ENCODE measurements around the gene PLSCR1.
"Not testable (repeated sequence)": the region's sequence is repeated elsewhere in the genome, so short reads cannot be mapped to it uniquely, and the experiment has no call there.

The PLSCR1 gene

GRCh38 chr3:146547235-146547835, 2.9 kb upstream of the PLSCR1 start:
- no peak for DNase-seq

GRCh38 chr3:146546366-146546965, 2.1 kb upstream of the PLSCR1 start:
- DNase-seq, result no peak

- DNase-seq, result no peak
Observed at GRCh38 chr3:146544929-146545528, 622 bp upstream of the PLSCR1 start.

GRCh38 chr3:146543461-146544001, 876 bp downstream of the PLSCR1 start:
- peak; percentile 29 for DNase-seq

- DNase-seq, result peak; percentile 36
Observed at GRCh38 chr3:146542978-146543377, 1.4 kb downstream of the PLSCR1 start.

GRCh38 chr3:146542179-146542578, 2.2 kb downstream of the PLSCR1 start:
- DNase-seq, result peak; percentile 39

- no peak for DNase-seq
Observed at GRCh38 chr3:146540978-146541377, 3.4 kb downstream of the PLSCR1 start.

GRCh38 chr3:146540236-146540635, 4.2 kb downstream of the PLSCR1 start:
- no peak for DNase-seq

- no peak for DNase-seq
Observed at GRCh38 chr3:146539315-146539714, 5.1 kb downstream of the PLSCR1 start.

- peak; percentile 40 for DNase-seq
Observed at GRCh38 chr3:146537603-146538002, 6.8 kb downstream of the PLSCR1 start.

- no peak for DNase-seq
Observed at GRCh38 chr3:146536681-146537080, 7.7 kb downstream of the PLSCR1 start.

GRCh38 chr3:146532406-146532805, 12.0 kb downstream of the PLSCR1 start:
- DNase-seq, result no peak

GRCh38 chr3:146530609-146531008, 13.8 kb downstream of the PLSCR1 start:
- DNase-seq, result no peak

GRCh38 chr3:146529021-146529420, 15.4 kb downstream of the PLSCR1 start:
- no peak for DNase-seq

GRCh38 chr3:146524961-146525360, 19.4 kb downstream of the PLSCR1 start:
- DNase-seq, result no peak

GRCh38 chr3:146523531-146523930, 20.9 kb downstream of the PLSCR1 start:
- no peak for DNase-seq

- DNase-seq, result not testable (repeated sequence)
Observed at GRCh38 chr3:146522174-146523158, 21.9 kb downstream of the PLSCR1 start.

- no peak for DNase-seq
Observed at GRCh38 chr3:146521394-146521793, 23.0 kb downstream of the PLSCR1 start.

GRCh38 chr3:146519810-146520209, 24.6 kb downstream of the PLSCR1 start:
- DNase-seq, result no peak

GRCh38 chr3:146517684-146518435, 26.5 kb downstream of the PLSCR1 start:
- DNase-seq, result no peak

- DNase-seq, result no peak
Observed at GRCh38 chr3:146513386-146514051, 30.9 kb downstream of the PLSCR1 start.
